Neural crest cell (in vitro differentiated cells): ENCODE data around the gene PSAT1. TPM values are rescaled to one million over a fixed set of nuclear protein-coding genes. Genes with fewer than 3 reads are reported as not detected.
A peak's percentile ranks its signal among the peaks of the same experiment; 100 is the strongest.

Experiments used
- DNase-seq: peaks from one replicate; pipeline ENCODE4 v3.0.0; 2021; ENCODE audit warnings: low read depth, mixed read lengths, low spot score
- H3K27ac Mint-ChIP-seq: one replicate; pipeline ENCODE4 v1.8.0; 2021; ENCODE audit warnings: mild to moderate bottlenecking, mixed read lengths; ENCODE audit not compliant: unreplicated experiment
- H3K27me3 Mint-ChIP-seq: 2 replicates; pipeline ENCODE4 v1.8.0; 2021; ENCODE audit warnings: low read depth, mild to moderate bottlenecking, mixed read lengths
- H3K36me3 Mint-ChIP-seq: 2 replicates; pipeline ENCODE4 v1.8.0; 2021; ENCODE audit warnings: low read depth, mild to moderate bottlenecking, mixed read lengths
- H3K4me1 Mint-ChIP-seq: 2 replicates; pipeline ENCODE4 v1.8.0; 2021; ENCODE audit warnings: mixed read lengths
- H3K4me3 Mint-ChIP-seq: one replicate; pipeline ENCODE4 v1.8.0; 2021; ENCODE audit warnings: mild to moderate bottlenecking, mixed read lengths
- H3K9me3 Mint-ChIP-seq: 2 replicates; pipeline ENCODE4 v1.8.0; 2021; ENCODE audit warnings: mixed read lengths
- CTCF ChIP-seq: fragments of 200-600 bp; sonication (generic); conservative IDR thresholded peaks from 2 replicates; pipeline ENCODE4 v1.5.0; 2021; ENCODE audit warnings: antibody characterized with exemption, mild to moderate bottlenecking
- total RNA-seq: library from RNA; stranded (reverse); gene quantifications from 2 replicates; pipeline ENCODE4 v1.2.1, GENCODE V29; 2021

The PSAT1 gene
- total RNA-seq, 1 donor from 2014 or later = 166 TPM

GRCh38 chr9:78311886-78312524 lies 15.1 kb downstream of the PSAT1 start:
- no peak for DNase-seq
- peak overlapping the region; percentile 75 for H3K27ac Mint-ChIP-seq
- peak overlapping the region; percentile 44 for H3K4me3 Mint-ChIP-seq
- peaks cover 24% of the 10 kb centered on the region for H3K36me3 Mint-ChIP-seq
- H3K4me1 Mint-ChIP-seq = peaks cover 17% of the 10 kb centered on the region
- no peak for TF ChIP-seq CTCF
- no peaks in the 10 kb centered on the region for H3K9me3 Mint-ChIP-seq
- H3K27me3 Mint-ChIP-seq = no peaks in the 10 kb centered on the region

- no peak for TF ChIP-seq CTCF
- Mint-ChIP-seq H3K27ac (peak overlapping the region; percentile 83), H3K4me3 (no peak overlapping the region), H3K4me1 (peaks cover 17% of the 10 kb centered on the region), H3K9me3 (peaks cover 2% of the 10 kb centered on the region), H3K27me3 (no peaks in the 10 kb centered on the region), H3K36me3 (peaks cover 43% of the 10 kb centered on the region)
- DNase-seq = no peak
These were observed 17.6 kb downstream of the PSAT1 start for GRCh38 chr9:78314550-78314949.

- TF ChIP-seq CTCF = no peak
- H3K4me3 Mint-ChIP-seq = no peak overlapping the region
- peaks cover 3% of the 10 kb centered on the region for H3K9me3 Mint-ChIP-seq
- peaks cover 14% of the 10 kb centered on the region for H3K4me1 Mint-ChIP-seq
- H3K27me3 Mint-ChIP-seq = no peaks in the 10 kb centered on the region
- H3K36me3 Mint-ChIP-seq = peaks cover 46% of the 10 kb centered on the region
- peak overlapping the region; percentile 83 for H3K27ac Mint-ChIP-seq
- no peak for DNase-seq
These were observed 18.3 kb downstream of the PSAT1 start for GRCh38 chr9:78314953-78315870.

- Mint-ChIP-seq H3K9me3 (peaks cover 3% of the 10 kb centered on the region), H3K27me3 (no peaks in the 10 kb centered on the region), H3K4me3 (no peak overlapping the region), H3K4me1 (peaks cover 7% of the 10 kb centered on the region), H3K27ac (no peak overlapping the region), H3K36me3 (peaks cover 49% of the 10 kb centered on the region)
- TF ChIP-seq CTCF = no peak
- no peak for DNase-seq
These were observed 19.4 kb downstream of the PSAT1 start for GRCh38 chr9:78316166-78316892.

GRCh38 chr9:78319197-78320029 lies 22.5 kb downstream of the PSAT1 start:
- peaks cover 7% of the 10 kb centered on the region for H3K4me1 Mint-ChIP-seq
- H3K4me3 Mint-ChIP-seq = no peak overlapping the region
- H3K36me3 Mint-ChIP-seq = peaks cover 57% of the 10 kb centered on the region
- H3K27ac Mint-ChIP-seq = no peak overlapping the region
- H3K9me3 Mint-ChIP-seq = peaks cover 3% of the 10 kb centered on the region
- no peaks in the 10 kb centered on the region for H3K27me3 Mint-ChIP-seq
- no peak for DNase-seq
- TF ChIP-seq CTCF = no peak
